Measurements from ENCODE around the gene WDR70. TPM values are rescaled to one million over a fixed set of nuclear protein-coding genes. Genes with fewer than 3 reads are reported as not detected.
A peak's percentile ranks its signal among the peaks of the same experiment; 100 is the strongest.
"Not testable (repeated sequence)": the region's sequence is repeated elsewhere in the genome, so short reads cannot be mapped to it uniquely, and the experiment has no call there.

WDR70 gene
- total and polyA plus RNA-seq, 2 donors (not counting 1 experiment from before 2014, with no cell fraction given), result 31.4 to 34.0 TPM

DNA sequence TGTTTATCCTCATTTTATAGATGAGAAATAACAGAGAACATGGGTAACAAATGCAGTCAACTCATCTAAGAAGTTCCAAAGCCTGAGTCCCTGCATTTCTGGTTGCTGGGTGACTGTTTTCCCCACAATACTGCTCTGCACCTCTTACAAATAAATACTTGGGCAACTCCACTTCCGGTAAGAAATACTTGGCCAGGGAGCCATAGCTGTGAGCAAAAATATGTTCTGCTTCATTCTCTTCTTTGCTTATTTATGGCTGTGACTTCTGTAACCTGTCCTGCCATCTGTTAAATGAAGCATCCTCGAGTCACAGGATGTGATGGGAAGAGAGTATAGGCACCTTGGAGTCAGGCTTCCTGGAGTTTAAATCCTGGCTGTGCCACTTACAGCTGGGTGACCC lies 410.9 kb downstream of the WDR70 start:
- H3K79me2 ChIP-seq (ENCODE audit: control insufficient read depth, insufficient read depth, low read length), result no peaks in the 10 kb centered on the region
- peak; percentile 16 to 64 for DNase-seq (ENCODE audit: low read depth in 2 of 2)

DNA sequence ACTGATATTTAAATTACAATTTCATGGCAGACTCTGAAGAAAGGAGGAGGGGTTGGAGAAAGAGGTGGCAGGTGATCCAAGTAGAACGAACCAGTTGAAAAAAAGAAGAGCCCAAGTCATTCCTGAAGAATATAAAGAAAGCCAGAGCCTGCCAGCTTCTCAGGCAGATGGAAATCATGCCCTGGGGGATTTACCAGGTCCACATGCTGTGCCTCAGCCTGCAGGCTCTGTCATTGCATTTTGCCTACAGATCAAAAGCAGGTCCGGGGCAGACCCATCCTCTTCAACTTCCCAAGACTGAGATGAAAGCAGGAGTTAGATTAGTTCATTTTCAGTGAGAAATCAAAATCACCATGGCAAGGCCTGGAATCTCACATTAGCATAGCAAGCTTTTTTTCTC lies 412.2 kb downstream of the WDR70 start:
- DNase-seq (ENCODE audit: low read depth in 2 of 2), result no peak
- TF ChIP-seq, protein P1, sequence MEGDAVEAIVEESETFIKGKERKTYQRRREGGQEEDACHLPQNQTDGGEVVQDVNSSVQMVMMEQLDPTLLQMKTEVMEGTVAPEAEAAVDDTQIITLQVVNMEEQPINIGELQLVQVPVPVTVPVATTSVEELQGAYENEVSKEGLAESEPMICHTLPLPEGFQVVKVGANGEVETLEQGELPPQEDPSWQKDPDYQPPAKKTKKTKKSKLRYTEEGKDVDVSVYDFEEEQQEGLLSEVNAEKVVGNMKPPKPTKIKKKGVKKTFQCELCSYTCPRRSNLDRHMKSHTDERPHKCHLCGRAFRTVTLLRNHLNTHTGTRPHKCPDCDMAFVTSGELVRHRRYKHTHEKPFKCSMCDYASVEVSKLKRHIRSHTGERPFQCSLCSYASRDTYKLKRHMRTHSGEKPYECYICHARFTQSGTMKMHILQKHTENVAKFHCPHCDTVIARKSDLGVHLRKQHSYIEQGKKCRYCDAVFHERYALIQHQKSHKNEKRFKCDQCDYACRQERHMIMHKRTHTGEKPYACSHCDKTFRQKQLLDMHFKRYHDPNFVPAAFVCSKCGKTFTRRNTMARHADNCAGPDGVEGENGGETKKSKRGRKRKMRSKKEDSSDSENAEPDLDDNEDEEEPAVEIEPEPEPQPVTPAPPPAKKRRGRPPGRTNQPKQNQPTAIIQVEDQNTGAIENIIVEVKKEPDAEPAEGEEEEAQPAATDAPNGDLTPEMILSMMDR (conservative IDR thresholded peaks at IDR 0.05 in 1 of 2, IDR thresholded peaks at IDR 0.05 in 1 of 2; ENCODE audit: low read depth in 1 of 2, low read length in 2 of 2), result no peak
- TF ChIP-seq EZH2 (IDR thresholded peaks at IDR 0.05; ENCODE audit: low read length, missing control alignments), result no peak
- Histone ChIP-seq H3K27me3 (ENCODE audit: control insufficient read depth, insufficient read depth, low read length) (no peaks in the 10 kb centered on the region), H4K20me1 (ENCODE audit: control insufficient read depth, extremely low read depth, insufficient read depth, low read length) (no peaks in the 10 kb centered on the region), H3K4me3 (replicated peaks in 1 of 4; ENCODE audit: control extremely low read depth in 1 of 4, insufficient read depth in 1 of 4, low read depth in 3 of 4, low read length in 4 of 4) (no peak overlapping the region), H3K4me2 (ENCODE audit: extremely low read depth, insufficient read depth, low read length) (no peak overlapping the region), H3K36me3 (ENCODE audit: control insufficient read depth, insufficient read depth, low read length) (no peaks in the 10 kb centered on the region), H3K9me3 (ENCODE audit: control insufficient read depth, insufficient read depth, low read depth, low read length) (no peaks in the 10 kb centered on the region), H3K27ac (ENCODE audit: insufficient read depth, low read length) (no peak overlapping the region), H3K79me2 (ENCODE audit: control insufficient read depth, insufficient read depth, low read length) (no peaks in the 10 kb centered on the region), H2AFZ (ENCODE audit: low read length) (no peak overlapping the region), H3K4me1 (ENCODE audit: control insufficient read depth, extremely low read depth, insufficient read depth, low read length) (no peaks in the 10 kb centered on the region), H3K9ac (ENCODE audit: insufficient read depth, low read length) (no peak overlapping the region)

More for the DNA sequence above, 410.9 kb downstream of the WDR70 start:
- Histone ChIP-seq H3K27ac (ENCODE audit: insufficient read depth, low read length) (no peak overlapping the region), H3K36me3 (ENCODE audit: control insufficient read depth, insufficient read depth, low read length) (no peaks in the 10 kb centered on the region), H2AFZ (ENCODE audit: low read length) (no peak overlapping the region), H3K9me3 (ENCODE audit: control insufficient read depth, insufficient read depth, low read depth, low read length) (no peaks in the 10 kb centered on the region), H3K4me1 (ENCODE audit: control insufficient read depth, extremely low read depth, insufficient read depth, low read length) (no peaks in the 10 kb centered on the region), H3K4me2 (ENCODE audit: extremely low read depth, insufficient read depth, low read length) (no peak overlapping the region), H3K4me3 (replicated peaks in 1 of 4; ENCODE audit: control extremely low read depth in 1 of 4, insufficient read depth in 1 of 4, low read depth in 3 of 4, low read length in 4 of 4) (no peak overlapping the region), H4K20me1 (ENCODE audit: control insufficient read depth, extremely low read depth, insufficient read depth, low read length) (no peaks in the 10 kb centered on the region), H3K9ac (ENCODE audit: insufficient read depth, low read length) (no peak overlapping the region), H3K27me3 (ENCODE audit: control insufficient read depth, insufficient read depth, low read length) (no peaks in the 10 kb centered on the region)
- no peak for TF ChIP-seq EZH2 (IDR thresholded peaks at IDR 0.05; ENCODE audit: low read length, missing control alignments)
- TF ChIP-seq, protein P1 (conservative IDR thresholded peaks at IDR 0.05 in 1 of 2, IDR thresholded peaks at IDR 0.05 in 1 of 2; ENCODE audit: low read depth in 1 of 2, low read length in 2 of 2), result no peak

DNA sequence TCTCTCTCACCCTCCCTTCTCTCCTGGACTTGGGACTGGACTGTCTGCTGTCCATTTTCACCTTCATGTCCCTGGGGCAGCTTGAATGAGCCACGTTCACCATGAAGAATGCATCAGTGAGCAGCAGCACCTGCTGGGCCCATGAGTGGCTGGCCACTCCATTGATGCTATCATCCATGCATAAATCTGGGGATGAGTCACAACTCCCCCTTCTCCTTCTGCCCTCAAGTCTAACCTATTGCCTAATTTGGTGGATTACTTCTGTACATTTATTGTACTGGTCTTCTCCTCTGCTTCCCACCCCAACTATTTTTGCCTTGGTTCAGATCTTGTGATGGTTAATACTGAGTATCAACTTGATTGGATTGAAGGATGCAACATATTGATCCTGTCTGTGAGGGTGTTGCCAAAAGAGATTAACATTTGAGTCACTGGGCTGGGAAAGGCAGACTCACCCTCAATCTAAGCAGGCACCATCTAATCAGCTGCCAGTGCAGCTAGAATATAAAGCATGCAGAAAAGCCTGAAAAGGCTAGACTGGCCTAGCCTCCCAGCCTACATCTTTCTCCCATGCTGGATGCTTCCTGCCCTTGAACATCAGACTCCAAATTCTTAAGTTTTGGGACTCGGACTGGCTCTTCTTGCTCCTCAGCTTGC lies 414.0 kb downstream of the WDR70 start:
- Histone ChIP-seq H3K27ac (ENCODE audit: insufficient read depth, low read length) (no peak overlapping the region), H3K9ac (ENCODE audit: insufficient read depth, low read length) (no peak overlapping the region), H3K36me3 (ENCODE audit: control insufficient read depth, insufficient read depth, low read length) (no peaks in the 10 kb centered on the region), H3K27me3 (ENCODE audit: control insufficient read depth, insufficient read depth, low read length) (no peaks in the 10 kb centered on the region), H2AFZ (ENCODE audit: low read length) (no peak overlapping the region), H3K4me2 (ENCODE audit: extremely low read depth, insufficient read depth, low read length) (no peak overlapping the region), H4K20me1 (ENCODE audit: control insufficient read depth, extremely low read depth, insufficient read depth, low read length) (no peaks in the 10 kb centered on the region), H3K79me2 (ENCODE audit: control insufficient read depth, insufficient read depth, low read length) (no peaks in the 10 kb centered on the region), H3K9me3 (ENCODE audit: control insufficient read depth, insufficient read depth, low read depth, low read length) (no peaks in the 10 kb centered on the region), H3K4me3 (replicated peaks in 1 of 4; ENCODE audit: control extremely low read depth in 1 of 4, insufficient read depth in 1 of 4, low read depth in 3 of 4, low read length in 4 of 4) (no peak overlapping the region), H3K4me1 (ENCODE audit: control insufficient read depth, extremely low read depth, insufficient read depth, low read length) (no peaks in the 10 kb centered on the region)
- TF ChIP-seq, protein P1 (conservative IDR thresholded peaks at IDR 0.05 in 1 of 2, IDR thresholded peaks at IDR 0.05 in 1 of 2; ENCODE audit: low read depth in 1 of 2, low read length in 2 of 2), result no peak
- no peak for TF ChIP-seq EZH2 (IDR thresholded peaks at IDR 0.05; ENCODE audit: low read length, missing control alignments)
- DNase-seq (ENCODE audit: low read depth in 2 of 2), result peak; percentile 61 to 83

DNA sequence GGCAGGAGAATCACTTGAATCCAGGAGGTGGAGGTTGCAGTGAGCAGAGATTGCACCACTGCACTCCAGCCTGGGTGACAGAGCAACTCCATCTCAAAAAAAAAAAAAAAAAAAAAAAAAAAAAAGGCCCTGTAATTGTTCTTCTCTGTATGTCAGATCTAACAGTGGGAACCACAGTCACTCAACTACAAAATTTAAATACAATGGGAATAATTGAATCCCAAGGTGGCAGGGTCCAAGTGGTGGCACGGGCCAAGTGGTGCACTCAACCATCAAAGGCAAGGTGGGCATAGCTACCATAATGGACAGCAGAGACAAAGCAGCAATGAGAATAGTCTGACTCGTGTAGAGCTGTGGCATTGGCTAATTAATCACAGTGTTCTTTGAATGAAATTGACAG lies 416.2 kb downstream of the WDR70 start:
- H2AFZ ChIP-seq (ENCODE audit: low read length); H3K36me3 ChIP-seq (ENCODE audit: control insufficient read depth, insufficient read depth, low read length); H3K27ac ChIP-seq (ENCODE audit: insufficient read depth, low read length); H3K9ac ChIP-seq (ENCODE audit: insufficient read depth, low read length); H3K9me3 ChIP-seq (ENCODE audit: control insufficient read depth, insufficient read depth, low read depth, low read length); H3K4me1 ChIP-seq (ENCODE audit: control insufficient read depth, extremely low read depth, insufficient read depth, low read length); H3K79me2 ChIP-seq (ENCODE audit: control insufficient read depth, insufficient read depth, low read length); H3K27me3 ChIP-seq (ENCODE audit: control insufficient read depth, insufficient read depth, low read length); H3K4me2 ChIP-seq (ENCODE audit: extremely low read depth, insufficient read depth, low read length); H3K4me3 ChIP-seq (replicated peaks in 1 of 4; ENCODE audit: control extremely low read depth in 1 of 4, insufficient read depth in 1 of 4, low read depth in 3 of 4, low read length in 4 of 4); DNase-seq (ENCODE audit: low read depth in 2 of 2); H4K20me1 ChIP-seq (ENCODE audit: control insufficient read depth, extremely low read depth, insufficient read depth, low read length): not testable (repeated sequence)

DNA sequence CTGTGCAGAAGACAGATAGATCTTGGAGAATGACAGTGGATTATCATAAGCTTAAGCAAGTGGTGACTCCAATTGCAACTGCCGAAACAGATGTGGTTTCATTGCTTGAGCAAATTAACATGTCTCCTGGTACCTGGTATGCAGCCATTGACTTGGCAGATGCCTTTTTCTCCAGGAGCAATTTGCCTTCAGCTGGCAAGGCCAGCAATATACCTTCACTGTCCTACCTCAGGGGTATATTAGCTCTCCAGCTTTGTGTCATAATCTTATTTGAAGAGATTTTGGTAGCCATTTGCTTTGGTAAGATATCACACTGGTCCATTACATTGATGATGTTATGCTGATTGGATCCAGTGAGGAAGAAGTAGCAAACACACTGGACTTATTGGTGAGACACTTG lies 417.3 kb downstream of the WDR70 start:
- not testable (repeated sequence) for H3K9me3 ChIP-seq (ENCODE audit: control insufficient read depth, insufficient read depth, low read depth, low read length); H3K27me3 ChIP-seq (ENCODE audit: control insufficient read depth, insufficient read depth, low read length); DNase-seq (ENCODE audit: low read depth in 2 of 2); H2AFZ ChIP-seq (ENCODE audit: low read length); H3K4me3 ChIP-seq (replicated peaks in 1 of 4; ENCODE audit: control extremely low read depth in 1 of 4, insufficient read depth in 1 of 4, low read depth in 3 of 4, low read length in 4 of 4); H3K36me3 ChIP-seq (ENCODE audit: control insufficient read depth, insufficient read depth, low read length); H3K4me2 ChIP-seq (ENCODE audit: extremely low read depth, insufficient read depth, low read length); H3K79me2 ChIP-seq (ENCODE audit: control insufficient read depth, insufficient read depth, low read length); H3K9ac ChIP-seq (ENCODE audit: insufficient read depth, low read length); H3K4me1 ChIP-seq (ENCODE audit: control insufficient read depth, extremely low read depth, insufficient read depth, low read length); H4K20me1 ChIP-seq (ENCODE audit: control insufficient read depth, extremely low read depth, insufficient read depth, low read length); H3K27ac ChIP-seq (ENCODE audit: insufficient read depth, low read length)

Measured in fibroblast of lung (primary cell).